CD4-positive, alpha-beta T cell treated with Interleukin-6 at 100 ng/mL for 8 hours (primary cell): ENCODE results near the gene PRUNE1.

Experiments used
- DNase-seq: peaks from one replicate; pipeline ENCODE4 v3.0.0-alpha.2; 2020; ENCODE audit warnings: mixed read lengths, low spot score

The PRUNE1 gene

GRCh38 chr1:151005729-151006319, 2.4 kb upstream of the PRUNE1 start:
- no peak for DNase-seq

- peak; percentile 34 for DNase-seq
These were observed 1.8 kb upstream of the PRUNE1 start, which contains the start of gene MINDY1 for GRCh38 chr1:151006327-151007052. Gene MINDY1, minus strand, starts transcription at chr1:151006902. Its CDS starts 4,285 bp downstream, at chr1:151002617.

- DNase-seq, result no peak
These were observed 401 bp upstream of the PRUNE1 start for GRCh38 chr1:151007853-151008243.

- DNase-seq, result no peak
These were observed 948 bp downstream of the PRUNE1 start for GRCh38 chr1:151009206-151009587.

GRCh38 chr1:151009674-151010345, 1.6 kb downstream of the PRUNE1 start:
- no peak for DNase-seq

- DNase-seq, result no peak
These were observed 2.1 kb downstream of the PRUNE1 start for GRCh38 chr1:151010346-151010726.

GRCh38 chr1:151011154-151011850, 3.1 kb downstream of the PRUNE1 start:
- DNase-seq, result no peak

- no peak for DNase-seq
These were observed 4.6 kb downstream of the PRUNE1 start for GRCh38 chr1:151012684-151013471.

GRCh38 chr1:151013518-151013917, 5.3 kb downstream of the PRUNE1 start:
- no peak for DNase-seq

- DNase-seq, result peak; percentile 88
These were observed 16.4 kb downstream of the PRUNE1 start for GRCh38 chr1:151024540-151025146.

GRCh38 chr1:151026460-151026859, 18.2 kb downstream of the PRUNE1 start:
- DNase-seq, result no peak

- DNase-seq, result no peak
These were observed 23.9 kb downstream of the PRUNE1 start for GRCh38 chr1:151032164-151032563.

GRCh38 chr1:151035167-151035566, 26.9 kb downstream of the PRUNE1 start:
- no peak for DNase-seq

GRCh38 chr1:151036356-151036755, 28.1 kb downstream of the PRUNE1 start, which contains the start of gene BNIPL:
Gene BNIPL, plus strand, starts transcription at chr1:151036586. Its CDS starts 140 bp downstream, at chr1:151036726.
- DNase-seq, result no peak

GRCh38 chr1:151037032-151037431, 28.8 kb downstream of the PRUNE1 start:
- DNase-seq, result no peak

GRCh38 chr1:151039521-151039920, 31.3 kb downstream of the PRUNE1 start:
- DNase-seq, result no peak

GRCh38 chr1:151043163-151043562, 34.9 kb downstream of the PRUNE1 start:
- DNase-seq, result no peak

- peak; percentile 54 for DNase-seq
These were observed 39.3 kb downstream of the PRUNE1 start, which contains the start of gene C1orf56 for GRCh38 chr1:151047591-151047924. Gene C1orf56, plus strand, starts transcription at chr1:151047751. Its CDS starts 97 bp downstream, at chr1:151047848.

GRCh38 chr1:151047925-151048644, 39.8 kb downstream of the PRUNE1 start:
- peak; percentile 54 for DNase-seq

- no peak for DNase-seq
These were observed 40.4 kb downstream of the PRUNE1 start for GRCh38 chr1:151048645-151049032.

- DNase-seq, result no peak
These were observed 41.2 kb downstream of the PRUNE1 start for GRCh38 chr1:151049458-151049857.
